CD4-positive, alpha-beta T cell treated with Interferon alpha-2 for 1 hour (primary cell): ENCODE data around the gene MAVS.
"Not testable (repeated sequence)": the region's sequence is repeated elsewhere in the genome, so short reads cannot be mapped to it uniquely, and the experiment has no call there.

Source experiments
- DNase-seq, 2 donors: peaks; one replicate each; pipeline ENCODE4 v3.0.0-alpha.2; 2020 to 2022

The MAVS gene

DNA sequence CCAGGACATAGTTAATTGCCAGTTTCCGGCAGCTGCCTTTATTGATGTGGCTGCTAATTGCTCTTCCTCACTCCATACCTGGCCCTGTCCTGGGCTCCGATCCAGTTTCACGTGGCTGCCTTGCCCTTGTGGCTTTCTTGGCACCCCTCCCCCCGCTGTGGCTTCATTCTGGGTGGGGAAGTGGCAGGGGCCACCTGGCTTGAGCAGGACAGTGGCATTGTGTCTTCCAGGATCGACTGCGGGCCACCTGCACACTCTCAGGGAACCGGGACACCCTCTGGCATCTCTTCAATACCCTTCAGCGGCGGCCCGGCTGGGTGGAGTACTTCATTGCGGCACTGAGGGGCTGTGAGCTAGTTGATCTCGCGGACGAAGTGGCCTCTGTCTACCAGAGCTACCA lies 10.8 kb downstream of the MAVS start:
- no peak for DNase-seq

DNA sequence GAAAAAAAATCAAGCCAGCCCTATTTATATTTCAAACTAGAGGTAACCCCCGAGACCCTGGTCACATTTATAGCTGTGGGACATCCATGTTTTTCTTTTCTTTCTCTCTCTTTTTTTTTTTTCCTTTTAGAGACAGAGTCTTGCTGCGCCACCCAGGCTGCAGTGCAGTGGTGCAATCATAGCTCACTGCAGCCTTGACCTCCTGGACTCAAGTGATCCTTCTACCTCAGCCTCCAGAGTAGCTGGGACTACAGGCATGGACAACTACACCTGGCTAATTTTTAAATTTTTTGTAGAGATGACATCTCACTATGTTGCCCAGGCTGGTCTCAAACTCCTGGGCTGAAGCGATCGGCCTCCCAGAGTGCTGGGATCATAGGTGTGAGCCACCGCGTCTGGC lies 12.1 kb downstream of the MAVS start:
- DNase-seq = no peak

DNA sequence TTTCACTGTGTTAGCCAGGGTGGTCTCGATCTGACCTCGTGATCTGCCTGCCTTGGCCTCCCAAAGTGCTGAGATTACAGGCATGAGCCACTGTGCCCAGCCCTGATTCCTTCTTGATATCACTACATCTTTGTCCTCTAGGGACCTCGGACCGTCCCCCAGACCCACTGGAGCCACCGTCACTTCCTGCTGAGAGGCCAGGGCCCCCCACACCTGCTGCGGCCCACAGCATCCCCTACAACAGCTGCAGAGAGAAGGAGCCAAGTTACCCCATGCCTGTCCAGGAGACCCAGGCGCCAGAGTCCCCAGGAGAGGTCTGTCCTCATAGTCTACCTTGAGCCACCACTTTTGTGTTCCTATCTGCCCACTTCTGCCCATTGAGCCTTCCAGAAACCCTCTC lies 14.6 kb downstream of the MAVS start:
- no peak for DNase-seq

- DNase-seq = no peak
These were observed 15.7 kb downstream of the MAVS start for GRCh38 chr20:3862333-3862732.

- no peak for DNase-seq
These were observed 16.7 kb downstream of the MAVS start for GRCh38 chr20:3863317-3863716.

DNA sequence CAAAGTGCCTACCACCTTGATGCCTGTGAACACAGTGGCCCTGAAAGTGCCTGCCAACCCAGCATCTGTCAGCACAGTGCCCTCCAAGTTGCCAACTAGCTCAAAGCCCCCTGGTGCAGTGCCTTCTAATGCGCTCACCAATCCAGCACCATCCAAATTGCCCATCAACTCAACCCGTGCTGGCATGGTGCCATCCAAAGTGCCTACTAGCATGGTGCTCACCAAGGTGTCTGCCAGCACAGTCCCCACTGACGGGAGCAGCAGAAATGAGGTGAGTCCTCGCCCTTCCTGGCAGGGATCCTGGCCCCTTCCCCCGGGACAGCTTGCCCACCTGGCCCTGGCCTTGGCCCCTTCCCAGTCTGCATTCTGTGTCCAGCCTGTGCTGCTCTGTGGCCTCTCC lies 17.9 kb downstream of the MAVS start:
- DNase-seq = no peak

GRCh38 chr20:3865152-3865886 lies 18.7 kb downstream of the MAVS start:
- DNase-seq = no peak

DNA sequence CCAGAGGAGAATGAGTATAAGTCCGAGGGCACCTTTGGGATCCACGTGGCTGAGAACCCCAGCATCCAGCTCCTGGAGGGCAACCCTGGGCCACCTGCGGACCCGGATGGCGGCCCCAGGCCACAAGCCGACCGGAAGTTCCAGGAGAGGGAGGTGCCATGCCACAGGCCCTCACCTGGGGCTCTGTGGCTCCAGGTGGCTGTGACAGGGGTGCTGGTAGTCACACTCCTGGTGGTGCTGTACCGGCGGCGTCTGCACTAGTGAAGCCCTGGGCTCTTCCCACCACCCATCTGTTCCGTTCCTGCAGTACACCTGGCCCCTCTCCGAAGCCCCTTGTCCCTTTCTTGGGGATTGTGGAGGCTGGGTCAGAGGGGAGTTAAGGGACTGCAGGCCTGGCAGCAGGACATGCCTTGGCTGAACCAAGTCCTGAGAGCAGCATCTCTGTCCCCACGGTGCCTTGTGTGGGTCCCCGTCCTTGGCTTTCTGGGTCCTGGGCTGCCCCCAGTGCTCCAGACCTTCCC lies 19.3 kb downstream of the MAVS start:
- DNase-seq = no peak

DNA sequence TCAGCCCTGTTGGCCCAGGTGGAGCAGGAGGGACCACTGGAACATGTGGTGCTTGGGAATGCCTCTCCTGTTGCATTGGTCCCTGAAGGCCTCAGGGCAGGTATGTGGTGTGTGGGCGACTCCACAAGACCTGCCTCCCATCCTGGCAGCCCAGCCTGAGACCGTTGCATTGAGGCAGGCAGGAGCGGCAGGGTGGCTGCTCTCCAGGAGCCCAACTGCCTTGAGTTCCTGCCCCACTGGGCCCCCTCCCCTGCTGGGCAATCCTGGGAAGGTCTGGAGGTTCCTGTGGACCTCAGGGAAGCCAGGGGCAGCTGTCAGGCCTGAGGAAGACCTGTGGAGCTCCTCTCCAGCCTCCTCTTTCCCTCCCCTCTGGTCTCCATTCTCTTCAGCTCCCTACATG lies 19.8 kb downstream of the MAVS start:
- no peak for DNase-seq

DNA sequence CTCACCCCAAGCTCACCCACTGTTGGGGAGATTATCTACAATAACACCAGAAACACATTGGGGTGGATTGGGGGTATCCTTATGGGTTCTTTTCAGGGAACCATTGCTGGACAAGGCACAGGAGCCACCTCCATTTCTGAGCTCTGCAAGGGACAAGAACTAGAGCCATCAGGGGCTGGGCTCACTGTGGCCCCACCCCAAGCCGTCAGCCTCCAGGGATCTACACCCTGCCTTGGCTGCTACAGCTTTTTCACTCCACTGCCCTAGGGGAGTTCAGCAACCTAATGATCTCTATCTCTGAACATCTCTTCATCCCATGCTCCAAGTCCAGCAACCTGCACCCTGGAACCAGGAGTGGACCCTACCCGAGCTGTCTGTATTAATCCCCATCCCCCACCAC lies 21.2 kb downstream of the MAVS start:
- DNase-seq = no peak

GRCh38 chr20:3869839-3870634 lies 23.4 kb downstream of the MAVS start:
- DNase-seq = no peak

GRCh38 chr20:3871550-3872265 lies 25.1 kb downstream of the MAVS start:
- no peak for DNase-seq

GRCh38 chr20:3873507-3873906 lies 26.9 kb downstream of the MAVS start:
- DNase-seq = no peak

GRCh38 chr20:3874194-3874844 lies 27.7 kb downstream of the MAVS start:
- DNase-seq = no peak

- no peak for DNase-seq
These were observed 28.8 kb downstream of the MAVS start for GRCh38 chr20:3875378-3875974.

DNA sequence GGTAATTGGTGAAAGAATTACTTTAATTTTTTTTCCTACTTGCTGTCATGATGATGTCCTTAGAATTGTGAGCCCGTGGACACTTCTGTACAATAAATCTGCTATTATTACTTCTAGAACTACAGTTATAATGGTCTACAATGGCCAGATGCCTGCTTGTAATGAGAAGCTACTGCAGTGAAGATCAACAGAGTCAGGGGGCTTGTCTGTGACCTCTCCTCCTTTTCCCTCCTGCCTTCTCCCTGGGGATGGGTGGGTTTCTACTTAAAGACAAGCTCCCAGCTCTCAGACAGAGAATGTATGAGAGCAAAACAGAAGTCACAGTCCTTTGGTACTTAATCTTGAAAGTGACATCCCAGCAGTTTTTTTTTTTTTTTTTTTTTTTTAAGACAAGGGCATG lies 29.4 kb downstream of the MAVS start:
- no peak for DNase-seq

GRCh38 chr20:3876676-3877075 lies 30.0 kb downstream of the MAVS start:
- no peak for DNase-seq

DNA sequence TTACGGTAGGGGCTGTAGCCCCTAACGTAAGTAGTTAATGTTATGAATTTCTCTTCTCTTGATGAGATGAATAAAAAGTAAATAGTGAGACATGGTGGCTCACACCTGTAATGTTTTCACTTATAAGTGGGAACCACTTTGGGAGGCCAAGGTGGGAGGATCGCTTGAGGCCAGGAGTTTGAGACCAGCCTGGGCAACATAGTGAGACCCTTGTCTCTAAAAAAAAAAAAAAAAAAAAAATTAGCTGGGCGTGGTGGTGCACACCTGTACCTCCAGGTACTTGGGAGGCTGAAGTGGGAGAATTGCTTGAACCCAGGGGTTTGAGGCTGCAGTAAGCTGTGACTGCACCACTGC lies 32.3 kb downstream of the MAVS start:
- DNase-seq = not testable (repeated sequence)

DNA sequence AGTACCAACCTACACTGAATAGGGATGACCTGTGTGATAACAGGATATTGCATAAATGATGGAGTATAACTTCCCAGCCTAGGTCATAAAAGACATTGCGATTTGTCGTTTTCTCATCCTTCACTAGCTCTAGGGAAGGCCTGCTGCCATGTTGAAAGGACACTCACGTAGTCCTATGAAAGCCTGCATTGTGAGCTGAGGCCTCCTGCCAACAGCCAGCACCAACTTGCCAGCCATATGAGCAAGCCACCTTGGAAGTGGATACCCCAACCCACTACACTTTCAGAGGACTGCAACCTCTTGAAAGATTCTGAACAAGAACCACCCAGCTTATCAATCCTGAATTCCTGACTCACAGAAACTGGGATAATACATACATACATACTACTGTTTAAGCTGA lies 39.1 kb downstream of the MAVS start:
- DNase-seq = no peak

- DNase-seq = no peak
These were observed 41.4 kb downstream of the MAVS start for GRCh38 chr20:3887876-3888620.

DNA sequence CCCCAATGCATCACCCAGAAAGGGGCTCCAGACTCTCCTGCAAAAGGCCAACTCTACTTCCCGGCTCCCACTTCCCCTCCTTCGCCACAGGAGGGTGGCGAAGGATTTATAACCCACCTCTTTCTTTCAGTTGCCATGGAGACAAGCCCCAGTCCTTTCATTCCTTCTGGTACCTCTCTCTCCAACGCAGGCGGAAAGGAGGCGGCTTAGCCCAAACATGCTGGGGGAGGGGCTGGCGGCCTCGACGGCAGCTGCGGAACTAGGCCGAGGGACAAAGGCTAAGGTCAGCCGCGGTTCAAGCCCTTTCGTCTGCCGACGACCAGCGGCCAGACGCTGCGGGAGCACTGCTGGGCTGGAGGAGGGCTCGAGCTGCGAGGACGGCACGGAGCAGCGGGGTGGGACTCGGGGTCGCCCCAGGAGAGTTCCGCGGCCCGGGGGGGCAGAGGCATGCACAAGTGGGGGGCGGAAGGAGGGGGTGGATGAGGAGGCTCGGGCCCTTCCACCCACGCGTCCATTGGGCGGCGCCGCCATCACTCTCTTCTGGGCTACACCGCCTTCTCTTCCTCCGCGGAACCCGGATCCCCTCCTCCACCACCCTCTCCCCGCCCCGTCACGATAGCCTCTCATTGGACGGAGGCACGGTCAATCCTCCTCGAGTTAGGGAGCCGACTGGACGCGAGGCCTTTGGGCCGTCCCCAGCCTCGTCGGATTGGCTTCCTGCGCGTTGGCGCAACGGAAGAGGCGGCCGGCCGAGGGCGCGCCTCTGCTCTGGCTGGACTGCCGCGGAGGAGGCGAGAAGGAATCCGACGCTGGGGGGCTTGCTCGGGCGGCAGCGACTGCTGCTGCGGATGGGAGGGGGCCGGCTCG lies 42.2 kb downstream of the MAVS start, which contains the start of gene PANK2:
Gene PANK2, plus strand, starts transcription at position 766 of the 867 bp plus-strand sequence.
- DNase-seq = peak; percentile 96 to 97
